CD4-positive, alpha-beta T cell (primary cell): Measurements from ENCODE around the gene RGCC. TPM values are rescaled to one million over a fixed set of nuclear protein-coding genes. Genes with fewer than 3 reads are reported as not detected.
A peak's percentile ranks its signal among the peaks of the same experiment; 100 is the strongest.

Experiments used
- ATAC-seq: fragments of 200-7000 bp; cut with Tn5 transposase; one replicate; pipeline ENCODE4 v1.10.0; 2022; ENCODE audit warnings: mild to moderate bottlenecking; ENCODE audit not compliant: poor library complexity
- CTCF ChIA-PET: fragments of 350-600 bp; sonication (Branson Sonifier 250); formaldehyde crosslinking; loops from one replicate; lab custom pipeline; 2021; ENCODE audit warnings: antibody characterized with exemption, inconsistent platforms; lab: Charles Lee
- POLR2A ChIA-PET: fragments of 350-600 bp; sonication (Branson Sonifier 250); formaldehyde crosslinking; loops from one replicate; lab custom pipeline; 2021; ENCODE audit warnings: antibody characterized with exemption, inconsistent platforms; lab: Charles Lee
- DNase-seq, 14 experiments: peaks; one replicate each; pipeline ENCODE4 v3.0.0-alpha.2; 2013 to 2020; ENCODE audit warnings: mixed read lengths in 2 of 14
- H3K27ac ChIP-seq, 2 donors: one replicate each; pipeline versions ENCODE4 v1.5.1 to v1.7.0; 2013; ENCODE audit warnings: low read length in 2 of 2, low read depth in 1 of 2, mild to moderate bottlenecking in 1 of 2
- H3K27me3 ChIP-seq, 2 experiments: 1 replicate in 1 of 2; 2 replicates in 1 of 2; pipeline versions ENCODE4 v1.6.1 to v1.7.0; 2013; ENCODE audit warnings: low read length in 2 of 2, control low read depth in 1 of 2, mild to moderate bottlenecking in 1 of 2, moderate library complexity in 1 of 2; ENCODE audit not compliant: insufficient read depth in 2 of 2, control insufficient read depth in 1 of 2
- H3K36me3 ChIP-seq: one replicate; pipeline ENCODE4 v1.6.1; 2013; ENCODE audit warnings: low read length, control low read depth; ENCODE audit not compliant: insufficient read depth
- H3K4me1 ChIP-seq: one replicate; pipeline ENCODE4 v1.6.1; 2013; ENCODE audit warnings: low read length, control low read depth; ENCODE audit not compliant: insufficient read depth
- H3K4me3 ChIP-seq: one replicate; pipeline ENCODE4 v1.5.1; 2013; ENCODE audit warnings: mild to moderate bottlenecking, low read length, moderate library complexity
- H3K9me3 ChIP-seq, 2 experiments: 1 replicate in 1 of 2; 2 replicates in 1 of 2; pipeline versions ENCODE4 v1.6.1 to v1.7.0; 2013; ENCODE audit warnings: low read length in 2 of 2, mild to moderate bottlenecking in 2 of 2, control low read depth in 1 of 2, moderate library complexity in 1 of 2; ENCODE audit not compliant: control insufficient read depth in 1 of 2, insufficient read depth in 1 of 2
- H3K27ac Mint-ChIP-seq: one replicate; pipeline ENCODE4 v1.8.0; 2020; ENCODE audit warnings: mixed read lengths
- H3K27me3 Mint-ChIP-seq: one replicate; pipeline ENCODE4 v1.8.0; 2021; ENCODE audit warnings: mixed read lengths
- H3K36me3 Mint-ChIP-seq: one replicate; pipeline ENCODE4 v1.8.0; 2021; ENCODE audit warnings: low read depth, mixed read lengths
- H3K4me1 Mint-ChIP-seq: one replicate; pipeline ENCODE4 v1.8.0; 2021; ENCODE audit warnings: low read depth, mixed read lengths
- H3K4me3 Mint-ChIP-seq: one replicate; pipeline ENCODE4 v1.8.0; 2020; ENCODE audit warnings: mild to moderate bottlenecking, mixed read lengths
- H3K9me3 Mint-ChIP-seq: one replicate; pipeline ENCODE4 v1.8.0; 2020; ENCODE audit warnings: mixed read lengths
- intact Hi-C, 2 experiments: fragments of 100-400 bp; cut with DNase I in 1 of 2; cut with micrococcal nuclease in 1 of 2; formaldehyde crosslinking; loops; one replicate each; pipeline versions ENCODE4 v1.15.1 to v1.9.0; 2023 to 2025; cut with DNase I, micrococcal nuclease
- polyA plus RNA-seq, 2 donors: library from polyadenylated mRNA; unstranded; fragments of 120-200 nt; gene quantifications; one replicate each; pipeline ENCODE4 v1.2.1, GENCODE V29; 2013
- total RNA-seq, 174 experiments: library from RNA in 2 of 174; stranded (reverse) in 2 of 174; gene quantifications; one replicate each; pipeline ENCODE4 v1.2.3 and lab custom pipeline; 2021 to 2026
- TF ChIP-seq, protein P1 (sequence below): fragments of 200-600 bp; IDR thresholded peaks from one replicate; pipeline ENCODE4 v1.8.0; 2022; ENCODE audit warnings: antibody characterized with exemption, mild to moderate bottlenecking

Gene RGCC, protein sequence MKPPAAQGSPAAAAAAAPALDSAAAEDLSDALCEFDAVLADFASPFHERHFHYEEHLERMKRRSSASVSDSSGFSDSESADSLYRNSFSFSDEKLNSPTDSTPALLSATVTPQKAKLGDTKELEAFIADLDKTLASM
- total RNA-seq (100 to 1,000 TPM; 752 to 758 TPM), total RNA-seq (lab: John Stamatoyannopoulos, UW) (29.7 to 1,196 (median 121) reads per million in 172 experiments)
- polyA plus RNA-seq (2013, experiment 1 of 2) = 81.7 TPM
- 195 TPM for polyA plus RNA-seq (2013, experiment 2 of 2)

DNA sequence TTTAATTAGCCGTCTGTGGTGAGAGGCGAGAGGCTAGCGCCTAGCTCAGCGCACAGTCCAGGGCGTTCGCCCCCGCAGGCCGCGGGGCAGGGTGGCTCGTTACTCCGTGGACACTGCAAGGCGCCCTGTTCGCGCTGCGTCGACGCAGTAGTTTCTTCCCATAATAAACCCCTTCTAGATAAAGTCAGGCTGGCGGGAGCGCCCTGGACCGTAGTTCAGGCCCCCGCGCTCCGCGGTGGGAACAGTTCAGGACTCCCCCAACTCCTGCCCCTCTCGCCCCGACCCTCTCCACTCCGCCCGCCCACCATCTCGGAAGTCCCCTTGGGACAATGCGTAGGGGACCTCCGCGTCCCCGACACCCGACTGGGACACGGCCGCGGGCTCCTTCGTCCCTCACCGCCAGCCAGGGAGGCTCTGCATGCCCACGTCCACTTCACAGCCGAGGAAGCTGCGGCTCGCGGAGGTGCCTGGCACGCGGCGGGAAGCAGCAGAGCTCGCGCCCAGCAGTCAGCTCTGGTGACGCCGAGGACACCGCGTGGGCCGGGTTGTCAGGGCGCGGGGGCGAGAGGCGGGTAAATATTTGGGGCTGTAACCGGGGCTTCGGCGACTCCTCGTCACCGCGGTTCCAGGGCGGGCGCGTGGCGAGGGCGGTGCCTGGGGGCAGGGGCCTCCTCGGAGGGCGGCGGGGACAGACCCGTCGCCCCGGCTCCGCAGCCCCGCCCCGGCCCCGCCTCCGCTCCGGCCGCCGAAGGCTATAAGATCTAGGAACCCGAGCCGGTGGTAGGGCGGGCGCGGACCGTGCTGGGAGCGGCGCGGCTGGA is at the start of gene RGCC:
Gene RGCC (plus strand): TSS at position 783 of the 821 bp plus-strand sequence. CDS start 158 bp downstream, outside the sequence.
- peaks cover 38% of the 10 kb centered on the region for H3K4me1 ChIP-seq
- DNase-seq = peak; percentile 74 to 99 (median 94)
- no peaks in the 10 kb centered on the region for H3K27me3 ChIP-seq
- peaks cover 7% of the 10 kb centered on the region for H3K9me3 Mint-ChIP-seq
- H3K36me3 Mint-ChIP-seq = peaks cover 45% of the 10 kb centered on the region
- peaks cover 46% of the 10 kb centered on the region for H3K4me1 Mint-ChIP-seq
- H3K4me3 ChIP-seq = peak within 1 kb of the TSS; percentile 92
- peaks cover 34% of the 10 kb centered on the region for H3K36me3 ChIP-seq
- no peaks in the 10 kb centered on the region for H3K27me3 Mint-ChIP-seq
- H3K4me3 Mint-ChIP-seq = peak within 1 kb of the TSS; percentile 94
- peak; percentile 72 for ATAC-seq
- CTCF ChIA-PET = interaction anchor here (1.0 to 3.7 kb wide), 2 partner anchors 8 to 32 kb away, joined by 3 to 49 read pairs; no protein-coding TSS in a partner anchor
- H3K27ac ChIP-seq = peak within 1 kb of the TSS; percentile 92 to 93
- H3K27ac Mint-ChIP-seq = peak within 1 kb of the TSS; percentile 98
- TF ChIP-seq, protein P1, sequence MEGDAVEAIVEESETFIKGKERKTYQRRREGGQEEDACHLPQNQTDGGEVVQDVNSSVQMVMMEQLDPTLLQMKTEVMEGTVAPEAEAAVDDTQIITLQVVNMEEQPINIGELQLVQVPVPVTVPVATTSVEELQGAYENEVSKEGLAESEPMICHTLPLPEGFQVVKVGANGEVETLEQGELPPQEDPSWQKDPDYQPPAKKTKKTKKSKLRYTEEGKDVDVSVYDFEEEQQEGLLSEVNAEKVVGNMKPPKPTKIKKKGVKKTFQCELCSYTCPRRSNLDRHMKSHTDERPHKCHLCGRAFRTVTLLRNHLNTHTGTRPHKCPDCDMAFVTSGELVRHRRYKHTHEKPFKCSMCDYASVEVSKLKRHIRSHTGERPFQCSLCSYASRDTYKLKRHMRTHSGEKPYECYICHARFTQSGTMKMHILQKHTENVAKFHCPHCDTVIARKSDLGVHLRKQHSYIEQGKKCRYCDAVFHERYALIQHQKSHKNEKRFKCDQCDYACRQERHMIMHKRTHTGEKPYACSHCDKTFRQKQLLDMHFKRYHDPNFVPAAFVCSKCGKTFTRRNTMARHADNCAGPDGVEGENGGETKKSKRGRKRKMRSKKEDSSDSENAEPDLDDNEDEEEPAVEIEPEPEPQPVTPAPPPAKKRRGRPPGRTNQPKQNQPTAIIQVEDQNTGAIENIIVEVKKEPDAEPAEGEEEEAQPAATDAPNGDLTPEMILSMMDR = no peak
- H3K9me3 ChIP-seq = peaks cover 0 to 7% of the 10 kb centered on the region in 2 experiments
- intact Hi-C loops = loop anchor here (1.0 to 5.0 kb wide), 3 partner anchors 8 to 105 kb away; no protein-coding TSS in a partner anchor
- POLR2A ChIA-PET = interaction anchor here (0.6 to 5.7 kb wide), 9 partner anchors 8 to 196 kb away, joined by 3 to 37 read pairs (median 7); no protein-coding TSS in a partner anchor

- ChIA-PET POLR2A (no interaction called here), CTCF (interaction anchor here (1.1 kb wide), 1 partner anchor 245 kb away, joined by 3 read pairs; no protein-coding TSS in a partner anchor)
- Histone ChIP-seq H3K27me3 (no peaks in the 10 kb centered on the region), H3K36me3 (no peaks in the 10 kb centered on the region), H3K4me3 (no peak overlapping the region), H3K27ac (no peak overlapping the region), H3K4me1 (peaks cover 4% of the 10 kb centered on the region), H3K9me3 (peaks cover 0 to 2% of the 10 kb centered on the region in 2 experiments)
- H3K4me3 Mint-ChIP-seq = no peak overlapping the region
- H3K36me3 Mint-ChIP-seq = no peaks in the 10 kb centered on the region
- intact Hi-C loops = no loop called here
- TF ChIP-seq, protein P1 = no peak
- H3K4me1 Mint-ChIP-seq = peaks cover 5% of the 10 kb centered on the region
- DNase-seq (no peak), ATAC-seq (no peak)
- H3K9me3 Mint-ChIP-seq = no peaks in the 10 kb centered on the region
- no peak overlapping the region for H3K27ac Mint-ChIP-seq
- no peaks in the 10 kb centered on the region for H3K27me3 Mint-ChIP-seq
These were observed 49.2 kb upstream of the RGCC start for GRCh38 chr13:41408121-41408520.

DNA sequence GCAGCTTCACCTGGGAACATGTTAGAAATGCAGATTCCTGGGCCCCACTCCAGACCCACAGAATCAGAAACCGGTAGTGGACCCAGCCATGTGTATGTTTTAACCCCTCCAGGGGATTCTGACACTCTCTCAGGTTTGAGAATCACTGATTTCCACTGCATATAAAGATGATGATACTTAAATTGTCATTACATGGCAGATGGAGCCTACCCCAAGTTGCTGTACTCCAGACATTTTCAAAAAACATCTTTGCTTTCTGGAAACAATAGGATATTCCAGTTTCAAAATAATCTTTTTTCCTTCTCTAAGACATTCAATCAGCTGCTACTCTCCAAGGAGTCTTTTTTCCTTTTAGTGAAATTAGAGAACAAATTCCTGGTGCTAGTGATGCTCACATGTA is 48.6 kb upstream of the RGCC start:
- no peaks in the 10 kb centered on the region for H3K36me3 Mint-ChIP-seq
- CTCF ChIA-PET = interaction anchor here (1.1 kb wide), 1 partner anchor 244 kb away, joined by 3 read pairs; no protein-coding TSS in a partner anchor
- no peaks in the 10 kb centered on the region for H3K27me3 Mint-ChIP-seq
- Histone ChIP-seq H3K36me3 (no peaks in the 10 kb centered on the region), H3K27me3 (no peaks in the 10 kb centered on the region), H3K4me3 (no peak overlapping the region), H3K4me1 (peaks cover 4% of the 10 kb centered on the region), H3K9me3 (no peaks in the 10 kb centered on the region), H3K27ac (no peak overlapping the region)
- DNase-seq (no peak), ATAC-seq (no peak)
- no peak overlapping the region for H3K27ac Mint-ChIP-seq
- peaks cover 5% of the 10 kb centered on the region for H3K4me1 Mint-ChIP-seq
- intact Hi-C loops = no loop called here
- H3K9me3 Mint-ChIP-seq = no peaks in the 10 kb centered on the region
- H3K4me3 Mint-ChIP-seq = no peak overlapping the region
- TF ChIP-seq, protein P1 = no peak
- POLR2A ChIA-PET = no interaction called here
